Epithelial cell of proximal tubule (primary cell): ENCODE results near the gene RPS3A. TPM values are rescaled to one million over a fixed set of nuclear protein-coding genes. Genes with fewer than 3 reads are reported as not detected.
A peak's percentile ranks its signal among the peaks of the same experiment; 100 is the strongest.

Source experiments
- DNase-seq: peaks from one replicate; pipeline ENCODE4 v3.0.0-alpha.2; 2011; ENCODE audit warnings: low read depth
- H3K4me3 ChIP-seq: 2 replicates; pipeline ENCODE4 v1.5.1; 2011; ENCODE audit warnings: low read depth, mild to moderate bottlenecking, low read length
- total RNA-seq: library from RNA; depleted of rRNA; stranded (reverse); fragments of >200 nt; gene quantifications from 2 replicates; pipeline ENCODE4 v1.2.3, GENCODE V29; 2015
- TF ChIP-seq, protein P1 (sequence below): conservative IDR thresholded peaks from 2 replicates; pipeline ENCODE4 v1.5.1; 2012; ENCODE audit warnings: low read depth, mild to moderate bottlenecking, low read length

The RPS3A gene
- total RNA-seq, 1 donor from 2014 or later = 3,250 TPM

DNA sequence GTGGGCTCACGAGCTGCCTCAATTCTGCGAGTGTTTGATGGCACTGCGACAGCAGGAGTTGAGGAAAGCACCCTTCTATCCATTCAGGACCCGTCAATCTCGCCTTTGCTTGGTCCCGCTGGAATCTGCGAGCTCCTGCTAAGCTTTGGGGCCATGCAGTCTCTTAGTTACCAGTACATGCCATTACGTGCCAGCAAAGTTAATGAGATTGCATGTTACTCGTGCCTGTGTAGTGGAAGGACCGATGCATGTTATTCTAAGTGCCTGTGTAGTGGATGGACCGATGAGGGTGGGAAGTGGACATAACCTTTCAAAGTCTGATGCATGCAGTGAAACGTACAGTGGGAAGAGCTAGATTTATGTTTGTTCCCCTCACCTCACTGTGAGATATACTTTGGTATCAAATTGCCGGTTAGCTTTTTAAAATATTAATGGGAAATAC lies 569 bp downstream of the RPS3A start:
- TF ChIP-seq, protein P1, sequence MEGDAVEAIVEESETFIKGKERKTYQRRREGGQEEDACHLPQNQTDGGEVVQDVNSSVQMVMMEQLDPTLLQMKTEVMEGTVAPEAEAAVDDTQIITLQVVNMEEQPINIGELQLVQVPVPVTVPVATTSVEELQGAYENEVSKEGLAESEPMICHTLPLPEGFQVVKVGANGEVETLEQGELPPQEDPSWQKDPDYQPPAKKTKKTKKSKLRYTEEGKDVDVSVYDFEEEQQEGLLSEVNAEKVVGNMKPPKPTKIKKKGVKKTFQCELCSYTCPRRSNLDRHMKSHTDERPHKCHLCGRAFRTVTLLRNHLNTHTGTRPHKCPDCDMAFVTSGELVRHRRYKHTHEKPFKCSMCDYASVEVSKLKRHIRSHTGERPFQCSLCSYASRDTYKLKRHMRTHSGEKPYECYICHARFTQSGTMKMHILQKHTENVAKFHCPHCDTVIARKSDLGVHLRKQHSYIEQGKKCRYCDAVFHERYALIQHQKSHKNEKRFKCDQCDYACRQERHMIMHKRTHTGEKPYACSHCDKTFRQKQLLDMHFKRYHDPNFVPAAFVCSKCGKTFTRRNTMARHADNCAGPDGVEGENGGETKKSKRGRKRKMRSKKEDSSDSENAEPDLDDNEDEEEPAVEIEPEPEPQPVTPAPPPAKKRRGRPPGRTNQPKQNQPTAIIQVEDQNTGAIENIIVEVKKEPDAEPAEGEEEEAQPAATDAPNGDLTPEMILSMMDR = no peak
- DNase-seq = no peak
- peak overlapping the region; percentile 76 for H3K4me3 ChIP-seq

DNA sequence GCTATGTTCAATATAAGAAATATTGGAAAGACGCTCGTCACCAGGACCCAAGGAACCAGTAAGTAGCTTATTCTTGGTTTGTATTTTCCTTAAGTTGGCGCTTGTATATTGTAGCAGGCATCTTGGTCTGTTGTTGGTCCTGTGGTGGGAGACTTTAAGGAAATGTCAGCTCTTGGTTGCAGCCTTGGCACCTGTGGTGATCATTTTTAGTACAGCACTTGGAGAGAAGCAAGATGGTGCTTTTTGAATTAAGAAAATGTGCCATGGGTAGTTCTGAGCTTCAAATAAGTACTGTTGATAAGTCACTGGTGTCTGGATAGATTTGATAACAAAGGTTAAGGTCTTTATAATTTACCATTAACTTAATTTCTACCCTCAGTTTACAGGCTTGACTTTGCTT lies 1.1 kb downstream of the RPS3A start:
- peak overlapping the region; percentile 76 for H3K4me3 ChIP-seq
- no peak for DNase-seq
- TF ChIP-seq, protein P1 = no peak

DNA sequence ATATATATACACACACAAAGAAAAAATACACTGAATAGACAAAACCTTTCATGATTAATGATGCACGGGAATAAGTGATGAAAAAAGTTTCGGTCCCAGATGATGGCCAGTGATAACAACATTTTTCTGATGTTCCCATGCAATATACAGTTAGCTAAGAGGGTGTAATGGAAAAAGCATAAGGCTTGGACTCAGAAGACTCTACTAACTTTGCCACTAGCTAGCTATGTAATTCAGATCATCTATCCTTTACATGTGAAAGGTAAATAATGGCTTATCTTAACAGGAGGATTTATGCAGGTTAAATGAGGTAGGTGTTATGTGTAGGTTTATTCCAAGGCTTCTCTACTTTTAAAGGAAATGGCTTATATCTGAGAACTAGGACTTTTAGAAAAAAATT lies 4.3 kb downstream of the RPS3A start:
- H3K4me3 ChIP-seq = no peak overlapping the region
- TF ChIP-seq, protein P1 = no peak
- DNase-seq = no peak

DNA sequence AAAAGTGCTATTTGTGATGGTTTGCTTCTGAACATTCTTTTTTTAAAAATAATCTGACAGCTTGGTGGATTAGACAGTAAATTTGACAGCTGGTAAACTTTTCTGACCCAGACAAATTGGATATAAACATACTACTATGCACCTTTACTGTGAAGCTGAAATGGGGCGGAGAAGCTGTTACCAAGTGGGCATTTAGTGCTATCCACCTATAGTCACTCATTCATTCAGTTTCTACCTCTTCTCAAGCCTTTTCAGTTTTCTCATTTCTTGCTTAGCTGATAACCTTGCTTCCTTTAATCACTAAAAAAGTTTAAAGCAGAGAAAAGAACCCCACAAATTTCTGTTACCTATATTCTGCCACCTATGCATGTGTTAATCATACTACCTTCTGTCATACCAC lies 5.2 kb downstream of the RPS3A start:
- no peak overlapping the region for H3K4me3 ChIP-seq
- TF ChIP-seq, protein P1 = no peak
- no peak for DNase-seq

DNA sequence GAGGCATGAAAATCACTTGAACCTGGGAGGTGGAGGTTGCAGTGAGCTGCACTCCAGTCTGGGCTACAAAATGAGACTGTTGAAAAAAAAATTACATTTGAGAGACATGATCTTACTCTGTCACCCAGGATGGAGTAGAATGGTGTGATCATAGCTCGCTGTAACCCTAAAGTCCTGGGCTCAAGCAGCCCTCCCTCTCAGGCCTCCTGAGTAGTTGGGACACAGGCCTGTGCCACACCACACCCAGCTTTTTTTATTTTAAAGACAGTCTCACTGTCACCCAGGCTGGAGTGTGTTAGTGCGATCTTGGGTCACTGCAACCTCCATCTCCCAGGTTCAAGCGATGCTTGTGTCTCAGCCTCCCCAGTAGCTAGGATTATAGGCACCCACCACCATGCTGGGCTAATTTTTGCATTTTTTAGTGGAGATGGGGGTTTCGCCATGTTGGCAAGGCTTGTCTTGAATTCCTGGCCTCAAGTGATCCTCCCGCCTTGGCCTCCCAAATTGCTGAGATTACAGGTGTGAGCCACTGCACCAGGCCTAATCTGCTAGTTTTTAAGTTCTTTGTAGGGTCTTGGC lies 6.1 kb downstream of the RPS3A start:
- DNase-seq = no peak
- H3K4me3 ChIP-seq = no peak overlapping the region
- TF ChIP-seq, protein P1 = no peak

DNA sequence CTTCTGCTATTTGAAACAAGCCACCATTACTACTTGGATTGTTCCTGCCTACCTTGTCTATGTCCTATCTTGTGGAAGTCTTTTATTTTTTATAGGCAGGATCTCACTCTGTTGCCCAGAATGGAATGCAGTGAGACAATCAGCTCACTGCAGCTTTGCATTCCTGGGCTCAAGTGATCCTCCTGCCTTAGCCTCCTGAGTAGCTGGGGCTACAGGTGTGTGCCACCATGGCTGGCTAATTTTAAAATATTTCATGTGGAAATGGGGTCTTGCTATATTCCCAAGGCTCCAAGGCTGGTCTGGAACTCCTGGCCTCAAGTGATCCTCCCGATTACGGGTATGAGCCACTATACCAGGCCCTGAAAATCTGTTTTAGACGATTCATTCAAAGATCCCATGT lies 7.6 kb downstream of the RPS3A start:
- no peak for DNase-seq
- TF ChIP-seq, protein P1 = no peak

DNA sequence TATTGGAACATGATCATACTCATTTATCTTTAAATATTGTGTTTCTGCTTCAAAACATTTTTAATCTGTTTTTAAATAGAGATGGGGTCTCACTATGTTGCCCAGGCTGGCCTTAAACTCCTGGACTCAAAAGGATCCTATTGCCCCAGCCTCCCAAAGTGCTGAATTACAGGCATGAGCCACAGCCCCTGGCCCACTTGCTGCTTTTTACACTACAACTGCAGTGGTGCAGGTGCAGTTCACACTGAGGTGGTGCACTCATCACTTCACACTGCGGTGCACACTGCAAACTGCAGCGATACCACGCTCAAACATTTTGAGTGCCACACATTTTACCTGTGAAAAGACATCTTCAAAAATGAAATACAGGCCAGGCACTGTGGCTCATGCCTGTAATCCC lies 10.8 kb downstream of the RPS3A start:
- TF ChIP-seq, protein P1 = no peak
- no peak for DNase-seq
- H3K4me3 ChIP-seq = no peak overlapping the region

More for the DNA sequence above, 7.6 kb downstream of the RPS3A start:
- no peak overlapping the region for H3K4me3 ChIP-seq
